IPS-18c (cell line): ENCODE measurements around the gene PAF1.
"Not testable (repeated sequence)": the region's sequence is repeated elsewhere in the genome, so short reads cannot be mapped to it uniquely, and the experiment has no call there.

Source experiments
- H3K4me3 ChIP-seq: 2 replicates; pipeline ENCODE4 v1.7.0; 2013; ENCODE audit warnings: low read depth, mild to moderate bottlenecking, low read length, moderate library complexity; ENCODE audit not compliant: insufficient read depth
- H3K9me3 ChIP-seq: one replicate; pipeline ENCODE4 v1.6.1; 2013; ENCODE audit warnings: mild to moderate bottlenecking, low read length, moderate library complexity; ENCODE audit not compliant: control insufficient read depth, insufficient read depth

Gene PAF1

GRCh38 chr19:39398297-39398864 is 7.5 kb upstream of the PAF1 start:
- H3K9me3 ChIP-seq: peaks cover 2% of the 10 kb centered on the region
- no peak overlapping the region for H3K4me3 ChIP-seq

GRCh38 chr19:39397360-39398296 is 6.7 kb upstream of the PAF1 start:
- Histone ChIP-seq H3K9me3 (peaks cover 2% of the 10 kb centered on the region), H3K4me3 (no peak overlapping the region)

- no peaks in the 10 kb centered on the region for H3K9me3 ChIP-seq
- peak overlapping the region; percentile 92 for H3K4me3 ChIP-seq
Measured at GRCh38 chr19:39390451-39390750, 505 bp downstream of the PAF1 start.

GRCh38 chr19:39389631-39390414 is 1.1 kb downstream of the PAF1 start:
- Histone ChIP-seq H3K9me3 (no peaks in the 10 kb centered on the region), H3K4me3 (peak overlapping the region; percentile 92)

GRCh38 chr19:39388657-39389056 is 2.2 kb downstream of the PAF1 start:
- no peak overlapping the region for H3K4me3 ChIP-seq
- no peaks in the 10 kb centered on the region for H3K9me3 ChIP-seq

- H3K4me3 ChIP-seq: no peak overlapping the region
- H3K9me3 ChIP-seq: no peaks in the 10 kb centered on the region
Measured at GRCh38 chr19:39386557-39386956, 4.3 kb downstream of the PAF1 start.

GRCh38 chr19:39385629-39386411 is 5.1 kb downstream of the PAF1 start:
- Histone ChIP-seq H3K9me3 (no peaks in the 10 kb centered on the region), H3K4me3 (no peak overlapping the region)

- no peak overlapping the region for H3K4me3 ChIP-seq
Measured at GRCh38 chr19:39384839-39385568, 5.9 kb downstream of the PAF1 start.

GRCh38 chr19:39382991-39383828 is 7.7 kb downstream of the PAF1 start:
- Histone ChIP-seq H3K4me3 (no peak overlapping the region), H3K9me3 (no peaks in the 10 kb centered on the region)

More at GRCh38 chr19:39384839-39385568, 5.9 kb downstream of the PAF1 start:
- H3K9me3 ChIP-seq: no peaks in the 10 kb centered on the region

GRCh38 chr19:39381910-39382611 is 8.8 kb downstream of the PAF1 start:
- Histone ChIP-seq H3K4me3 (no peak overlapping the region), H3K9me3 (no peaks in the 10 kb centered on the region)

GRCh38 chr19:39380521-39381502 is 10.1 kb downstream of the PAF1 start:
- H3K9me3 ChIP-seq: no peaks in the 10 kb centered on the region
- H3K4me3 ChIP-seq: no peak overlapping the region

GRCh38 chr19:39379865-39380396 is 11.0 kb downstream of the PAF1 start:
- H3K4me3 ChIP-seq: no peak overlapping the region
- no peaks in the 10 kb centered on the region for H3K9me3 ChIP-seq

GRCh38 chr19:39379366-39379765 is 11.5 kb downstream of the PAF1 start:
- H3K4me3 ChIP-seq, H3K9me3 ChIP-seq: not testable (repeated sequence)
